PC-3 (cell line): ENCODE data around the gene PIAS4. TPM values are rescaled to one million over a fixed set of nuclear protein-coding genes. Genes with fewer than 3 reads are reported as not detected.

Source experiments
- ATAC-seq: fragments of 200-7000 bp; cut with Tn5 transposase; 2 replicates; pipeline ENCODE4 v1.9.1; 2020; ENCODE audit warnings: mild to moderate bottlenecking, moderate library complexity
- BruUV-seq: library from RNA; stranded (reverse); fragments of 400-500 nt; replicated peaks from 2 replicates; lab custom pipeline; 2021; lab: Mats Ljungman, UMichigan
- CTCF ChIA-PET: fragments of 300-600 bp; sonication (Branson Sonifier 250); formaldehyde crosslinking; loops from one replicate; lab custom pipeline; 2022; ENCODE audit warnings: antibody characterized with exemption; lab: Charles Lee
- POLR2A ChIA-PET: fragments of 300-600 bp; sonication (Branson Sonifier 250); formaldehyde crosslinking; loops from one replicate; lab custom pipeline; 2022; ENCODE audit warnings: antibody characterized with exemption; ENCODE audit not compliant: unreplicated experiment; lab: Charles Lee
- DNase-seq: peaks from one replicate; pipeline ENCODE4 v3.0.0-alpha.2; 2015
- H2AFZ ChIP-seq: fragments of 300-600 bp; sonication (generic); 2 replicates; pipeline ENCODE4 v1.6.0; 2016; ENCODE audit warnings: antibody characterized with exemption, low read length
- H3F3A ChIP-seq: fragments of 300-600 bp; sonication (generic); one replicate; pipeline ENCODE4 v1.6.0; 2017; ENCODE audit warnings: antibody characterized with exemption, low read length, control low read depth, mild to moderate bottlenecking; ENCODE audit not compliant: unreplicated experiment
- H3K27ac ChIP-seq: fragments of 300-600 bp; sonication (generic); 2 replicates; pipeline ENCODE4 v1.5.1; 2016; ENCODE audit warnings: mild to moderate bottlenecking, low read length
- H3K27me3 ChIP-seq: fragments of 300-600 bp; sonication (generic); 2 replicates; pipeline ENCODE4 v1.6.1; 2016; ENCODE audit warnings: low read length, mixed read lengths
- H3K36me3 ChIP-seq: fragments of 300-600 bp; sonication (generic); 2 replicates; pipeline ENCODE4 v1.6.1; 2016; ENCODE audit warnings: low read depth, mixed run types, low read length, mixed read lengths
- H3K4me1 ChIP-seq: fragments of 300-600 bp; sonication (generic); 2 replicates; pipeline ENCODE4 v1.5.1; 2016; ENCODE audit warnings: low read length; ENCODE audit not compliant: insufficient read depth
- H3K4me2 ChIP-seq: fragments of 300-600 bp; sonication (generic); 2 replicates; pipeline ENCODE4 v1.6.0; 2016; ENCODE audit warnings: low read length
- H3K4me3 ChIP-seq: fragments of 300-600 bp; sonication (generic); 2 replicates; pipeline ENCODE4 v1.5.1; 2016; ENCODE audit warnings: mild to moderate bottlenecking, low read length, mixed read lengths
- H3K79me2 ChIP-seq: fragments of 300-600 bp; sonication (generic); 2 replicates; pipeline ENCODE4 v1.6.1; 2017; ENCODE audit warnings: low read length, mixed read lengths
- H3K9ac ChIP-seq: fragments of 300-600 bp; sonication (generic); 2 replicates; pipeline ENCODE4 v1.6.0; 2016; ENCODE audit warnings: mild to moderate bottlenecking, low read length
- H3K9me2 ChIP-seq: fragments of 300-600 bp; sonication (generic); replicated peaks from 2 replicates; pipeline ENCODE4 v1.6.1; 2016; ENCODE audit warnings: mixed run types, low read length, mixed read lengths
- H3K9me3 ChIP-seq: fragments of 300-600 bp; sonication (generic); 2 replicates; pipeline ENCODE4 v1.6.1; 2016; ENCODE audit warnings: low read length, mixed read lengths
- H4K20me1 ChIP-seq: fragments of 300-600 bp; sonication (generic); 2 replicates; pipeline ENCODE4 v1.6.1; 2016; ENCODE audit warnings: low read length, mixed read lengths
- EZH2 ChIP-seq: fragments of 300-600 bp; sonication (generic); IDR thresholded peaks from one replicate; pipeline ENCODE4 v1.6.1; 2017; ENCODE audit warnings: antibody characterized with exemption, mild to moderate bottlenecking, low read length; ENCODE audit not compliant: unreplicated experiment
- intact Hi-C: fragments of 100-400 bp; cut with micrococcal nuclease; formaldehyde crosslinking; loops from 2 replicates; pipeline ENCODE4 v1.9.0; 2023
- microRNA-seq: library from miRNA; unstranded; fragments of <30 nt; microRNA quantifications from one replicate; pipeline ENCODE4 v1.1.0, GENCODE V29; 2020; ENCODE audit not compliant: unreplicated experiment
- total RNA-seq: library from RNA; depleted of rRNA; stranded (reverse); fragments of >200 nt; gene quantifications from 2 replicates; pipeline ENCODE4 v1.2.3, GENCODE V29; 2014; rRNA removed

The PIAS4 gene
- total RNA-seq, 1 experiment from 2014 or later: 21.0 TPM

DNA sequence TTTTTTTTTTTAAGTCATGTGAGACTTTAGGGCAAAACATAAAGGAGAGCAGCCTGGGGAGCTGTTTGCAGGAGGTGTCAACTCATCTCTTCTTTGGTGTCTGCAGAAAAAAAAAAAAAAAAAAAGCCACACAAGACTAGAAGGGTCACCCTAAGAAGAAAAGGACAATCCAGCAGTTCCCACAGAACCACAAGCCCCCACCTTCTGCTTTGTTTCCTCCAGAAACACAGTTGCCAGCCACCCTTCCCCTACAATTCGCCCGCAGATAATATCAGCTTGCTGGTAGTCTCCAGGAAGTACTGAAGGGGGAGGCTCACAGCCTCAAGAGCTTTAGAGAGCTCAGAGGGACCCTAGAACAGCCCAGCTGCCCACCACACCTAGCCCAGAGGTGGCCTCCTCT, 81.4 kb downstream of the PIAS4 start:
- BruUV-seq: no TSS peak
- CTCF ChIA-PET: interaction anchor here (0.7 kb wide), 1 partner anchor 113 kb away, joined by 3 read pairs; no protein-coding TSS in a partner anchor
- Histone ChIP-seq H3K9me2 (no peaks in the 10 kb centered on the region), H3K4me2 (no peak overlapping the region), H3K27me3 (no peaks in the 10 kb centered on the region), H3F3A (no peaks in the 10 kb centered on the region), H3K79me2 (no peaks in the 10 kb centered on the region), H3K4me1 (peaks cover 5% of the 10 kb centered on the region; the same call in 1 of the 2 replicates), H2AFZ (no peak overlapping the region), H3K27ac (no peak overlapping the region), H3K9ac (no peak overlapping the region), H4K20me1 (no peaks in the 10 kb centered on the region), H3K9me3 (no peaks in the 10 kb centered on the region), H3K36me3 (no peaks in the 10 kb centered on the region; the same call in 1 of the 2 replicates), H3K4me3 (no peak overlapping the region)
- POLR2A ChIA-PET: interaction anchor here (0.6 kb wide), 1 partner anchor 291 kb away, joined by 12 read pairs; no protein-coding TSS in a partner anchor
- intact Hi-C loops: no loop called here
- no peak for TF ChIP-seq EZH2
- DNase-seq: no peak
- ATAC-seq: no peak

Small RNA genes lying within 50 kb of the gene (microRNA-seq; reads per million reads assigned to microRNA genes)
- not detected for gene MIR637

Other genes starting within 250 kb of the PIAS4 start
- 21.4 and 23.9 TPM in 2 replicates for gene APBA3, start 246.0 kb upstream of the PIAS4 start, total RNA-seq
- 73.9 and 80.8 TPM in 2 replicates for gene MRPL54, start 245.1 kb upstream of the PIAS4 start, total RNA-seq
- gene RAX2, start 235.5 kb upstream of the PIAS4 start, total RNA-seq: not detected in 2 replicates
- not detected in 2 replicates for gene MATK, start 221.4 kb upstream of the PIAS4 start, total RNA-seq
- not detected in 2 replicates for gene ZFR2, start 138.7 kb upstream of the PIAS4 start, total RNA-seq
- not detected in 2 replicates for gene ATCAY, start 127.1 kb upstream of the PIAS4 start, total RNA-seq
- not detected in 2 replicates for gene NMRK2, start 74.7 kb upstream of the PIAS4 start, total RNA-seq
- gene DAPK3, start 36.6 kb upstream of the PIAS4 start, total RNA-seq: 94.2 and 155 TPM in 2 replicates
- 1,124 and 1,170 TPM in 2 replicates for gene EEF2, start 22.3 kb upstream of the PIAS4 start, total RNA-seq
- gene ZBTB7A, start 59.2 kb downstream of the PIAS4 start, total RNA-seq: 16.7 and 40.2 TPM in 2 replicates
- gene MAP2K2, start 116.4 kb downstream of the PIAS4 start, total RNA-seq: 229 and 360 TPM in 2 replicates
- not detected in 2 replicates for gene CREB3L3, start 145.9 kb downstream of the PIAS4 start, total RNA-seq
- gene SIRT6, start 174.8 kb downstream of the PIAS4 start, total RNA-seq: 18.0 and 20.8 TPM in 2 replicates
- 0.33 and 0.63 TPM in 2 replicates for gene ANKRD24, start 175.0 kb downstream of the PIAS4 start, total RNA-seq
- gene EBI3, start 221.8 kb downstream of the PIAS4 start, total RNA-seq: not detected in 2 replicates
- gene YJU2, start 239.3 kb downstream of the PIAS4 start, total RNA-seq: 33.1 and 45.6 TPM in 2 replicates